Measurements from ENCODE around the gene SZT2. TPM values are rescaled to one million over a fixed set of nuclear protein-coding genes. Genes with fewer than 3 reads are reported as not detected.

The SZT2 gene
- total RNA-seq, 1 experiment from 2014 or later, result 28.4 TPM

GRCh38 chr1:43479414-43479813, 89.7 kb downstream of the SZT2 start:
- CTCF ChIA-PET, result no interaction called here
- ATAC-seq, result no peak
- Mint-ChIP-seq H3K27me3 (ENCODE audit: low read depth) (peaks cover 6% of the 10 kb centered on the region), H3K27ac (no peak overlapping the region), H3K4me1 (no peaks in the 10 kb centered on the region), H3K36me3 (no peaks in the 10 kb centered on the region), H3K4me3 (no peak overlapping the region), H3K9me3 (no peaks in the 10 kb centered on the region)
- TF ChIP-seq ERG (CRISPR knock-in tag; IDR thresholded peaks at IDR 0.05), result no peak
- TF ChIP-seq CBFB (CRISPR knock-in tag; IDR thresholded peaks at IDR 0.05; ENCODE audit: low read depth), result no peak
- TF ChIP-seq ZSCAN18 (CRISPR knock-in tag; IDR thresholded peaks at IDR 0.05), result no peak
- no peak for TF ChIP-seq ZNF396 (CRISPR knock-in tag; IDR thresholded peaks at IDR 0.05; ENCODE audit: borderline replicate concordance)
- no peak for TF ChIP-seq CDX4 (CRISPR knock-in tag; IDR thresholded peaks at IDR 0.05; ENCODE audit: borderline replicate concordance)
- no peak for TF ChIP-seq ELF4 (CRISPR knock-in tag; IDR thresholded peaks at IDR 0.05; ENCODE audit: low read depth)
- DNase-seq (ENCODE audit: low spot score), result no peak
- POLR2A ChIA-PET, result no interaction called here

GRCh38 chr1:43481491-43481890, 91.8 kb downstream of the SZT2 start:
- POLR2A ChIA-PET, result no interaction called here
- Mint-ChIP-seq H3K4me1 (no peaks in the 10 kb centered on the region), H3K27ac (no peak overlapping the region), H3K27me3 (ENCODE audit: low read depth) (peaks cover 8% of the 10 kb centered on the region), H3K36me3 (no peaks in the 10 kb centered on the region), H3K4me3 (no peak overlapping the region), H3K9me3 (peaks cover 5% of the 10 kb centered on the region)
- DNase-seq (ENCODE audit: low spot score), result no peak
- CTCF ChIA-PET, result no interaction called here
- no peak for ATAC-seq
- TF ChIP-seq E2F4 (CRISPR knock-in tag; IDR thresholded peaks at IDR 0.05; ENCODE audit: borderline replicate concordance, low read depth) (no peak), FOXP4 (CRISPR knock-in tag; IDR thresholded peaks at IDR 0.05) (no peak), MAX (CRISPR knock-in tag; IDR thresholded peaks at IDR 0.05) (no peak), NR3C1 (CRISPR knock-in tag; conservative IDR thresholded peaks at IDR 0.05; ENCODE audit: low read depth) (no peak), ZNF512 (CRISPR knock-in tag; IDR thresholded peaks at IDR 0.05; ENCODE audit: borderline replicate concordance) (no peak), RELA (CRISPR knock-in tag; IDR thresholded peaks at IDR 0.05; ENCODE audit: borderline replicate concordance) (no peak), CREM (CRISPR knock-in tag; IDR thresholded peaks at IDR 0.05) (no peak), CDX4 (CRISPR knock-in tag; IDR thresholded peaks at IDR 0.05; ENCODE audit: borderline replicate concordance) (no peak), ZNF416 (CRISPR knock-in tag; IDR thresholded peaks at IDR 0.05) (no peak), FOXP1 (CRISPR knock-in tag; IDR thresholded peaks at IDR 0.05; ENCODE audit: borderline replicate concordance) (no peak), NFYB (CRISPR knock-in tag; conservative IDR thresholded peaks at IDR 0.05; ENCODE audit: low read depth) (no peak), ZNF281 (CRISPR knock-in tag; IDR thresholded peaks at IDR 0.05) (no peak), CREB1 (CRISPR knock-in tag; IDR thresholded peaks at IDR 0.05) (no peak), ATF6 (CRISPR knock-in tag; IDR thresholded peaks at IDR 0.05) (no peak), JUN (CRISPR knock-in tag; IDR thresholded peaks at IDR 0.05) (no peak), SMAD3 (CRISPR knock-in tag; IDR thresholded peaks at IDR 0.05; ENCODE audit: borderline replicate concordance) (no peak)

Measured in WTC11 (cell line).